Dedifferentiated amniotic fluid mesenchymal stem cell (primary cell): Measurements from ENCODE around the gene CA5B.
"Not testable (repeated sequence)": the region's sequence is repeated elsewhere in the genome, so short reads cannot be mapped to it uniquely, and the experiment has no call there.

ENCODE experiments used
- DNase-seq: peaks from one replicate; pipeline ENCODE4 v3.0.0-alpha.2; 2016; ENCODE audit errors: extremely low spot score

CA5B gene

GRCh38 chrX:15737959-15738902 lies at the start of gene CA5B:
TSS of gene CA5B (plus strand) at chrX:15738270. CDS start at chrX:15750024, 11,754 bp downstream.
- DNase-seq: peak; percentile 49

- DNase-seq: no peak
Observed at GRCh38 chrX:15694941-15695451, 43.1 kb upstream of the CA5B start.

- no peak for DNase-seq
Observed at GRCh38 chrX:15696516-15696915, 41.6 kb upstream of the CA5B start.

GRCh38 chrX:15702488-15703371 lies 35.3 kb upstream of the CA5B start:
- no peak for DNase-seq

GRCh38 chrX:15703809-15704208 lies 34.3 kb upstream of the CA5B start:
- not testable (repeated sequence) for DNase-seq

- DNase-seq: not testable (repeated sequence)
Observed at GRCh38 chrX:15704273-15704672, 33.8 kb upstream of the CA5B start.

- no peak for DNase-seq
Observed at GRCh38 chrX:15714529-15714928, 23.5 kb upstream of the CA5B start.

GRCh38 chrX:15718283-15718970 lies 19.6 kb upstream of the CA5B start:
- DNase-seq: no peak

- no peak for DNase-seq
Observed at GRCh38 chrX:15719324-15719968, 18.6 kb upstream of the CA5B start.

- DNase-seq: peak; percentile 63
Observed at GRCh38 chrX:15721911-15722310, 16.2 kb upstream of the CA5B start.

GRCh38 chrX:15723887-15724517 lies 14.1 kb upstream of the CA5B start:
- DNase-seq: no peak

- DNase-seq: no peak
Observed at GRCh38 chrX:15724911-15725310, 13.2 kb upstream of the CA5B start.

GRCh38 chrX:15731368-15731767 lies 6.7 kb upstream of the CA5B start:
- not testable (repeated sequence) for DNase-seq

- DNase-seq: no peak
Observed at GRCh38 chrX:15737190-15737958, 696 bp upstream of the CA5B start.

- DNase-seq: peak; percentile 16
Observed at GRCh38 chrX:15739886-15740285, 1.8 kb downstream of the CA5B start.

GRCh38 chrX:15744181-15744867 lies 6.3 kb downstream of the CA5B start:
- DNase-seq: no peak

- DNase-seq: peak; percentile 21
Observed at GRCh38 chrX:15745179-15745578, 7.1 kb downstream of the CA5B start.

GRCh38 chrX:15746651-15747050 lies 8.6 kb downstream of the CA5B start:
- DNase-seq: not testable (repeated sequence)

- DNase-seq: no peak
Observed at GRCh38 chrX:15747626-15748173, 9.6 kb downstream of the CA5B start.
